GM18502 (cell line): Measurements from ENCODE around the gene CHMP1B.
"Not testable (repeated sequence)": the region's sequence is repeated elsewhere in the genome, so short reads cannot be mapped to it uniquely, and the experiment has no call there.

Experiments used
- ATAC-seq: cut with Tn5 transposase; IDR thresholded peaks from one replicate; pipeline ENCODE4 v1.9.1; 2021; ENCODE audit warnings: mild to moderate bottlenecking; ENCODE audit not compliant: unreplicated experiment, poor library complexity

Gene CHMP1B

GRCh38 chr18:11834772-11835171, 16.4 kb upstream of the CHMP1B start:
- ATAC-seq, result no peak

- ATAC-seq, result no peak
These were observed 11.7 kb upstream of the CHMP1B start for GRCh38 chr18:11839556-11839955.

GRCh38 chr18:11840493-11840892, 10.7 kb upstream of the CHMP1B start:
- ATAC-seq, result no peak

GRCh38 chr18:11842562-11842961, 8.7 kb upstream of the CHMP1B start:
- no peak for ATAC-seq

GRCh38 chr18:11844436-11844835, 6.8 kb upstream of the CHMP1B start:
- no peak for ATAC-seq

- ATAC-seq, result no peak
These were observed 5.6 kb upstream of the CHMP1B start for GRCh38 chr18:11845654-11846053.

- no peak for ATAC-seq
These were observed 3.4 kb upstream of the CHMP1B start for GRCh38 chr18:11847811-11848210.

GRCh38 chr18:11849279-11849678, 1.9 kb upstream of the CHMP1B start:
- ATAC-seq, result no peak

GRCh38 chr18:11849841-11850634, 1.2 kb upstream of the CHMP1B start:
- ATAC-seq, result no peak

GRCh38 chr18:11850821-11851145, 430 bp upstream of the CHMP1B start:
- peak; percentile 39 for ATAC-seq

GRCh38 chr18:11851806-11852337, 659 bp downstream of the CHMP1B start:
- ATAC-seq, result peak; percentile 23

- not testable (repeated sequence) for ATAC-seq
These were observed 3.3 kb downstream of the CHMP1B start for GRCh38 chr18:11854554-11854953.

- no peak for ATAC-seq
These were observed 6.1 kb downstream of the CHMP1B start for GRCh38 chr18:11857177-11857887.

GRCh38 chr18:11859282-11859830, 8.1 kb downstream of the CHMP1B start:
- ATAC-seq, result no peak

- ATAC-seq, result no peak
These were observed 8.7 kb downstream of the CHMP1B start for GRCh38 chr18:11859903-11860407.

- no peak for ATAC-seq
These were observed 9.6 kb downstream of the CHMP1B start for GRCh38 chr18:11860594-11861450.

GRCh38 chr18:11861583-11862288, 10.5 kb downstream of the CHMP1B start:
- no peak for ATAC-seq

- ATAC-seq, result no peak
These were observed 11.4 kb downstream of the CHMP1B start for GRCh38 chr18:11862468-11863137.

- no peak for ATAC-seq
These were observed 13.3 kb downstream of the CHMP1B start for GRCh38 chr18:11864471-11864870.
